Caco-2 (cell line): ENCODE results near the gene GRK7. TPM values are rescaled to one million over a fixed set of nuclear protein-coding genes. Genes with fewer than 3 reads are reported as not detected.

ENCODE experiments used
- BruUV-seq: library from RNA; stranded (reverse); fragments of 400-500 nt; replicated peaks from 2 replicates; lab custom pipeline; 2021; lab: Mats Ljungman, UMichigan
- CTCF ChIA-PET: fragments of 300-600 bp; sonication (Branson Sonifier 250); formaldehyde crosslinking; loops from one replicate; lab custom pipeline; 2022; ENCODE audit warnings: antibody characterized with exemption; lab: Charles Lee
- POLR2A ChIA-PET: fragments of 300-600 bp; sonication (Branson Sonifier 250); formaldehyde crosslinking; loops from one replicate; lab custom pipeline; 2022; ENCODE audit warnings: antibody characterized with exemption; lab: Charles Lee
- DNase-seq, 2 experiments: peaks; one replicate each; pipeline versions ENCODE4 v3.0.0 to v3.0.0-alpha.2; 2020 to 2022
- H3K27me3 ChIP-seq: replicated peaks from 2 replicates; pipeline ENCODE4 v1.6.0; 2011; ENCODE audit warnings: low read length; ENCODE audit not compliant: control insufficient read depth, insufficient read depth
- H3K36me3 ChIP-seq: 2 replicates; pipeline ENCODE4 v1.5.1; 2011; ENCODE audit warnings: low read length; ENCODE audit not compliant: control insufficient read depth, insufficient read depth
- H3K4me1 ChIP-seq: fragments of 250-450 bp; sonication (Bioruptor Pico); 2 replicates; pipeline ENCODE4 v1.5.1; 2020; ENCODE audit warnings: mild to moderate bottlenecking
- H3K4me3 ChIP-seq: 2 replicates; pipeline ENCODE4 v1.5.1; 2011; ENCODE audit warnings: low read depth, mild to moderate bottlenecking, control low read depth, low read length
- H3K9me3 ChIP-seq: fragments of 250-450 bp; sonication (Bioruptor Pico); 2 replicates; pipeline ENCODE4 v1.5.1; 2020; ENCODE audit warnings: mild to moderate bottlenecking, moderate library complexity
- H3K27ac Mint-ChIP-seq: one replicate; pipeline ENCODE4 v1.8.0; 2022; ENCODE audit warnings: mixed read lengths; ENCODE audit not compliant: unreplicated experiment
- H3K27me3 Mint-ChIP-seq: one replicate; pipeline ENCODE4 v1.8.0; 2022; ENCODE audit warnings: mixed read lengths; ENCODE audit not compliant: insufficient read depth, unreplicated experiment
- H3K36me3 Mint-ChIP-seq: one replicate; pipeline ENCODE4 v1.8.0; 2022; ENCODE audit warnings: mild to moderate bottlenecking, mixed read lengths; ENCODE audit not compliant: insufficient read depth, unreplicated experiment
- H3K4me1 Mint-ChIP-seq: one replicate; pipeline ENCODE4 v1.8.0; 2022; ENCODE audit warnings: low read depth, mixed read lengths; ENCODE audit not compliant: unreplicated experiment
- H3K4me3 Mint-ChIP-seq: one replicate; pipeline ENCODE4 v1.8.0; 2022; ENCODE audit warnings: mild to moderate bottlenecking, moderate library complexity, mixed read lengths; ENCODE audit not compliant: unreplicated experiment
- H3K9me3 Mint-ChIP-seq: one replicate; pipeline ENCODE4 v1.8.0; 2022; ENCODE audit warnings: mixed read lengths; ENCODE audit not compliant: unreplicated experiment
- CTCF ChIP-seq, 2 experiments: fragments of 200-600 bp in 1 of 2; IDR thresholded peaks; 1 replicate in 1 of 2; 2 replicates in 1 of 2; pipeline versions ENCODE4 v1.5.1 to v1.8.0; 2011 to 2022; ENCODE audit warnings: antibody characterized with exemption in 1 of 2, control low read depth in 1 of 2, inconsistent platforms in 1 of 2, low read depth in 1 of 2, low read length in 1 of 2, mild to moderate bottlenecking in 1 of 2, moderate library complexity in 1 of 2; ENCODE audit not compliant: insufficient read depth in 1 of 2, severe bottlenecking in 1 of 2, unreplicated experiment in 1 of 2
- intact Hi-C: fragments of 100-400 bp; cut with micrococcal nuclease; formaldehyde crosslinking; loops from one replicate; pipeline ENCODE4 v1.10.0; 2022; ENCODE audit not compliant: unreplicated experiment
- total RNA-seq: library from RNA; stranded (reverse); gene quantifications from 2 replicates; pipeline ENCODE4 v1.2.3, GENCODE V29; 2022

The GRK7 gene
- total RNA-seq, 1 experiment from 2014 or later: not detected

GRCh38 chr3:141743305-141743704, 19.9 kb upstream of the GRK7 start:
- no TSS peak for BruUV-seq
- ChIA-PET CTCF (no interaction called here), POLR2A (interaction anchor here (0.6 kb wide), 1 partner anchor 223 kb away, joined by 6 read pairs; no protein-coding TSS in a partner anchor)
- peaks cover 2% of the 10 kb centered on the region; the same call in 1 of the 2 replicates for H3K36me3 ChIP-seq
- Mint-ChIP-seq H3K36me3 (peaks cover 37% of the 10 kb centered on the region), H3K4me3 (no peak overlapping the region), H3K27me3 (no peaks in the 10 kb centered on the region), H3K9me3 (no peaks in the 10 kb centered on the region), H3K27ac (no peak overlapping the region), H3K4me1 (no peaks in the 10 kb centered on the region)
- no peaks in the 10 kb centered on the region for H3K27me3 ChIP-seq
- no peak for DNase-seq
- H3K9me3 ChIP-seq: no peaks in the 10 kb centered on the region
- H3K4me3 ChIP-seq: no peak overlapping the region
- intact Hi-C loops: no loop called here
- no peak for TF ChIP-seq CTCF (IDR thresholded peaks at IDR 0.05; ENCODE audit: insufficient read depth in 1 of 2, low read depth in 1 of 2, low read length in 1 of 2, severe bottlenecking in 1 of 2, unreplicated experiment in 1 of 2)
- peaks cover 17% of the 10 kb centered on the region for H3K4me1 ChIP-seq

DNA sequence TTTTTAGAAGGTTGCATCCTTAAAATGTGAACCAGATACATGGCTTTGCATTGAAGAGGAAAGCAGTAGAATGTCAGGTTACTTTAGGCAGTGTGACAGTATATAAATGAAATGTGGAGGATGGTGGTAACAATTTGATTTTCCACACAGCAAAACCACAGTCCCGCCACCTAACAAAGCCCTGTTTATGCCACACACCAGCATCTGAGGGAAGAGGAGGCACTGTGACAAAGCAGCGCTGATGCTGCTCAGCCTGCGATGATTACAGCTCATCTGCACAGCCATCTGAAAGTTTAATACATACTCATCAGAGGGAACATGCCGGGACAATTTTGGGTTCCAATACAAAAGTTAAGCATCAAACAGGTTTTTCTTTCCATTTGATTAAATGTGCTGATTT, 16.2 kb upstream of the GRK7 start:
- TF ChIP-seq CTCF (IDR thresholded peaks at IDR 0.05; ENCODE audit: insufficient read depth in 1 of 2, low read depth in 1 of 2, low read length in 1 of 2, severe bottlenecking in 1 of 2, unreplicated experiment in 1 of 2): no peak
- ChIA-PET CTCF (no interaction called here), POLR2A (no interaction called here)

GRCh38 chr3:141753399-141753798, 9.8 kb upstream of the GRK7 start:
- Histone ChIP-seq H3K9me3 (no peaks in the 10 kb centered on the region), H3K4me1 (no peaks in the 10 kb centered on the region), H3K4me3 (no peak overlapping the region), H3K36me3 (no peaks in the 10 kb centered on the region), H3K27me3 (no peaks in the 10 kb centered on the region)
- H3K36me3 Mint-ChIP-seq: no peaks in the 10 kb centered on the region
- H3K27ac Mint-ChIP-seq: no peak overlapping the region
- ChIA-PET CTCF (no interaction called here), POLR2A (no interaction called here)
- no peak overlapping the region for H3K4me3 Mint-ChIP-seq
- no peak for TF ChIP-seq CTCF (IDR thresholded peaks at IDR 0.05; ENCODE audit: insufficient read depth in 1 of 2, low read depth in 1 of 2, low read length in 1 of 2, severe bottlenecking in 1 of 2, unreplicated experiment in 1 of 2)
- no peaks in the 10 kb centered on the region for H3K27me3 Mint-ChIP-seq
- H3K9me3 Mint-ChIP-seq: no peaks in the 10 kb centered on the region
- intact Hi-C loops: no loop called here
- H3K4me1 Mint-ChIP-seq: no peaks in the 10 kb centered on the region
- no TSS peak for BruUV-seq
- DNase-seq: no peak

More for the DNA sequence above, 16.2 kb upstream of the GRK7 start:
- Mint-ChIP-seq H3K27me3 (no peaks in the 10 kb centered on the region), H3K4me1 (no peaks in the 10 kb centered on the region), H3K27ac (no peak overlapping the region), H3K36me3 (peaks cover 35% of the 10 kb centered on the region), H3K9me3 (no peaks in the 10 kb centered on the region), H3K4me3 (no peak overlapping the region)
- H3K27me3 ChIP-seq: no peaks in the 10 kb centered on the region
- no peaks in the 10 kb centered on the region for H3K9me3 ChIP-seq
- intact Hi-C loops: no loop called here
- no TSS peak for BruUV-seq
- H3K4me1 ChIP-seq: 0 out of 2 replicates have a peak, but pooled peaks cover 5% of the 10 kb centered on the region
- DNase-seq: no peak
- peaks cover 2% of the 10 kb centered on the region; the same call in 1 of the 2 replicates for H3K36me3 ChIP-seq
- H3K4me3 ChIP-seq: no peak overlapping the region
